A673 (cell line): Measurements from ENCODE around the gene SLCO2A1. TPM values are rescaled to one million over a fixed set of nuclear protein-coding genes. Genes with fewer than 3 reads are reported as not detected.

Experiments used
- BruUV-seq: library from RNA; stranded (reverse); fragments of 400-500 nt; replicated peaks from 2 replicates; lab custom pipeline; 2021; lab: Mats Ljungman, UMichigan
- CTCF ChIA-PET: fragments of 300-600 bp; sonication (Branson Sonifier 250); formaldehyde crosslinking; loops from one replicate; lab custom pipeline; 2022; ENCODE audit warnings: antibody characterized with exemption; lab: Charles Lee
- POLR2A ChIA-PET: fragments of 300-600 bp; sonication (Branson Sonifier 250); formaldehyde crosslinking; loops from one replicate; lab custom pipeline; 2022; ENCODE audit warnings: antibody characterized with exemption; ENCODE audit not compliant: low non-redundant PET; lab: Charles Lee
- DNase-seq: peaks from one replicate; pipeline ENCODE4 v3.0.0-alpha.2; 2015; ENCODE audit warnings: low spot score
- H3K27ac ChIP-seq: fragments of 200-600 bp; sonication (generic); 2 replicates; pipeline ENCODE4 v1.5.1; 2016; ENCODE audit warnings: mixed run types, low read depth, mild to moderate bottlenecking, mixed read lengths, antibody characterized with exemption, low read length; ENCODE audit not compliant: poor library complexity, severe bottlenecking
- H3K27me3 ChIP-seq: fragments of 200-600 bp; sonication (generic); replicated peaks from 2 replicates; pipeline ENCODE4 v1.6.1; 2017; ENCODE audit warnings: mixed run types, low read depth, mild to moderate bottlenecking, mixed read lengths, antibody characterized with exemption, low read length; ENCODE audit not compliant: insufficient read depth, poor library complexity
- H3K36me3 ChIP-seq: fragments of 200-600 bp; sonication (generic); 2 replicates; pipeline ENCODE4 v1.6.1; 2016; ENCODE audit warnings: mixed run types, mild to moderate bottlenecking, mixed read lengths, antibody characterized with exemption, low read length; ENCODE audit not compliant: insufficient read depth, poor library complexity, severe bottlenecking
- H3K4me1 ChIP-seq: fragments of 200-600 bp; sonication (generic); 2 replicates; pipeline ENCODE4 v1.6.1; 2017; ENCODE audit warnings: mixed run types, mild to moderate bottlenecking, mixed read lengths, antibody characterized with exemption, low read length; ENCODE audit not compliant: insufficient read depth, poor library complexity, severe bottlenecking
- H3K4me3 ChIP-seq: fragments of 200-600 bp; sonication (generic); 2 replicates; pipeline ENCODE4 v1.5.1; 2016; ENCODE audit warnings: low read depth, mixed run types, mild to moderate bottlenecking, mixed read lengths, low read length; ENCODE audit not compliant: poor library complexity, severe bottlenecking
- H3K9me3 ChIP-seq: fragments of 200-600 bp; sonication (generic); 2 replicates; pipeline ENCODE4 v1.6.1; 2016; ENCODE audit warnings: mixed run types, low read depth, mild to moderate bottlenecking, mixed read lengths, antibody characterized with exemption, low read length; ENCODE audit not compliant: poor library complexity, severe bottlenecking
- CTCF ChIP-seq: fragments of 300-800, 200-600 bp; sonication (generic); conservative IDR thresholded peaks from 2 replicates; pipeline ENCODE4 v1.5.1; 2017; ENCODE audit warnings: low read depth, mild to moderate bottlenecking, antibody characterized with exemption, low read length, moderate library complexity, mixed read lengths
- EZH2 ChIP-seq: fragments of 200-600 bp; sonication (generic); IDR thresholded peaks from 2 replicates; pipeline ENCODE4 v1.6.1; 2017; ENCODE audit warnings: borderline replicate concordance, low read depth, mild to moderate bottlenecking, mixed read lengths, antibody characterized with exemption, low read length; ENCODE audit not compliant: poor library complexity, severe bottlenecking
- intact Hi-C: fragments of 100-400 bp; cut with micrococcal nuclease; formaldehyde crosslinking; loops from one replicate; pipeline ENCODE4 v1.10.0; 2022; ENCODE audit not compliant: unreplicated experiment
- total RNA-seq: library from RNA; stranded (reverse); gene quantifications from 2 replicates; pipeline ENCODE4 v1.2.3, GENCODE V29; 2021

Gene SLCO2A1
- total RNA-seq, 1 experiment from 2014 or later, result not detected

- H3K36me3 ChIP-seq, result no peaks in the 10 kb centered on the region
- H3K4me1 ChIP-seq, result no peaks in the 10 kb centered on the region
- H3K27ac ChIP-seq, result no peak overlapping the region
- no TSS peak for BruUV-seq
- no peak overlapping the region for H3K4me3 ChIP-seq
- intact Hi-C loops, result no loop called here
- peaks cover 27% of the 10 kb centered on the region for H3K27me3 ChIP-seq
- TF ChIP-seq EZH2 (no peak), CTCF (no peak)
- no peaks in the 10 kb centered on the region for H3K9me3 ChIP-seq
- CTCF ChIA-PET, result no interaction called here
- DNase-seq, result no peak
- POLR2A ChIA-PET, result interaction anchor here (0.7 kb wide), 1 partner anchor 110 kb away, joined by 5 read pairs; no protein-coding TSS in a partner anchor
Measured at GRCh38 chr3:134059671-134060560, 30.2 kb upstream of the SLCO2A1 start.

- intact Hi-C loops, result no loop called here
- ChIA-PET CTCF (no interaction called here), POLR2A (interaction anchor here (0.5 kb wide), 1 partner anchor 38 kb away, joined by 3 read pairs; no protein-coding TSS in a partner anchor)
- H3K27ac ChIP-seq, result no peak overlapping the region
- no peaks in the 10 kb centered on the region for H3K9me3 ChIP-seq
- no peaks in the 10 kb centered on the region for H3K4me1 ChIP-seq
- no peaks in the 10 kb centered on the region for H3K36me3 ChIP-seq
- no peak overlapping the region for H3K4me3 ChIP-seq
- no peak for TF ChIP-seq CTCF
- no peak for TF ChIP-seq EZH2
- no peak for DNase-seq
- no TSS peak for BruUV-seq
- H3K27me3 ChIP-seq, result peaks cover 27% of the 10 kb centered on the region
Measured at GRCh38 chr3:134059035-134059601, 29.4 kb upstream of the SLCO2A1 start.

GRCh38 chr3:134057654-134058110, 28.0 kb upstream of the SLCO2A1 start:
- BruUV-seq, result no TSS peak
- TF ChIP-seq EZH2 (no peak), CTCF (no peak)
- intact Hi-C loops, result no loop called here
- ChIA-PET POLR2A (no interaction called here), CTCF (no interaction called here)
- H3K27ac ChIP-seq, result no peak overlapping the region
- no peaks in the 10 kb centered on the region for H3K9me3 ChIP-seq
- DNase-seq, result no peak
- H3K4me3 ChIP-seq, result no peak overlapping the region
- H3K27me3 ChIP-seq, result peaks cover 27% of the 10 kb centered on the region
- no peaks in the 10 kb centered on the region for H3K4me1 ChIP-seq
- H3K36me3 ChIP-seq, result no peaks in the 10 kb centered on the region
